NCI-H524 (cell line): ENCODE results near the gene CCT5.
"Not testable (repeated sequence)": the region's sequence is repeated elsewhere in the genome, so short reads cannot be mapped to it uniquely, and the experiment has no call there.

Experiments used
- DNase-seq, 2 experiments: peaks; one replicate each; lab custom pipeline; 2025; lab: John Stamatoyannopoulos, UW

Gene CCT5

DNA sequence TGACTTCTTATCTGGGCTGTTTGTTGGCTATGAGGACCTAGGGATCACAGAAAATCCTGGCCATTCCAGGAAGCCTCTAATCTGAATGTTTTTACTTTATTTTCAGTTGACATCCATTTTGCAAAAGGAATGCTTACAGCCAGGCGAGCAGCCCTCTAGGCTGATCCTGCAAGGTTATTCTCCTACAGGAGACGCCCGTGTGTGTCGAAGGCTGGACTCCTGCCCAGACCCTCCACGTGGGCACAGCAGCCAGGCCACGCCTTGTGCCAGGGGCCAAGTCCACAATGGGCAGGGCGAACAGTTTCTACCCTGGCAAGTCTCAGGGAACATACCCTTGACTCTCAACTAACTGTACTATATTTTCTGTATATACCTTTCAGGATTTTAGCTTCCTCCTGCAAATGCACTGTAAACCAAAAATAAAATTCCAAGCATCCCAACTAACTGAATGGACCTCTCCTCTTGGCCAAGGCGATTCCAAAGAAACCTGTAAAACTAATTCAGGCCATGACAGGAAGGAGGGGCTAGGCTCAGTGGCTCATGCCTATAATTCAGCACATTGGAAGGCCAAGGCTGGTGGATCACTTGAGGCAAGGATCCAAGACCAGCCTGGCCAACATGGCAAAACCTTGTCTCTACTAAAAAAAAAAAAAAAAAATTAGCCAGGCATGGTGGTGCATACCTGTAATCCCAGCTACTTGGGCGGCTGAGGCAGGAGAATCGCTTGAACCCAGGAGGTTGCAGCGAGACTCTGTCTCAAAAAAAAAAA, 51.9 kb downstream of the CCT5 start:
- DNase-seq, result no peak

- no peak for DNase-seq
Measured at GRCh38 chr5:10303201-10303600, 53.1 kb downstream of the CCT5 start.

DNA sequence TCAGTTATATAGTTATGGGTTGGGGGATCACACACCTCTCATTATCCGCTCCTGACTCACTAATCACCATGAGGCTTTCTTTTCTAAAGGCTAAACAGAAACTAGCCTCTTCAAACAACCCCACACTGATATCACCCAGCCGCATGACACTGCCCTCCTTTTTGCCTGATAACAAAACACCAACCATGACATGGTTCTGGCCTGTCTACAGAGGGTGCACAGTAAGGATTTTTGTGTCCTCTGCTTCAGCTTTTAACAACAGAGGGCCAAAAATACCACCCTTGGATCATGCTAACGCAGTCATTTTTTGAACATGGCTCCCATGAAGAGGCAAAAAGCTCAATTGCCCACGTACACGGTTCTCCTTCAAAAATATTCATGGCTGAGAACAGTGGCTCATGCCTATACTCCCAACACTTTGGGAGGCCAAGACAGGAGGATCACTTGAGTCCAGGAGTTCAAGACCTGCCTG, 53.7 kb downstream of the CCT5 start:
- no peak for DNase-seq

DNA sequence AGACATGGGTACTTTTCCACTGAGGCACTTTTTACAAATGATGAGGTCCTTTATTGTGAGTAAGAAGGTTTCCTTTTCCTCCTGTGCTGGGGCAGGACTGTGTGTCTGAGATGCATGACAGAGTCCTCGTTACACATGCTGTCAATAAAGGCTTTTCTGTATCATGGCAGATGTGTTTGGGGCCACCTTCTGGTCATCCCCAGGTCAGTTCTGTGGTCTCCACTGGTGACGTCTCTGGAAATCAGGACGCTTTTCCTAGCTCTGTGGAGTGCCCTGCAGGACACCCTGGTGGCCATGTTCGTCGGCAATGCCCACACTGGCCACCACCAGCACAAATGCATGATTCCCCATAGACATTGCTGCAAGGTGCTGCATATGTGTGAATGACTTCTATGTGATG, 54.9 kb downstream of the CCT5 start:
- no peak for DNase-seq

DNA sequence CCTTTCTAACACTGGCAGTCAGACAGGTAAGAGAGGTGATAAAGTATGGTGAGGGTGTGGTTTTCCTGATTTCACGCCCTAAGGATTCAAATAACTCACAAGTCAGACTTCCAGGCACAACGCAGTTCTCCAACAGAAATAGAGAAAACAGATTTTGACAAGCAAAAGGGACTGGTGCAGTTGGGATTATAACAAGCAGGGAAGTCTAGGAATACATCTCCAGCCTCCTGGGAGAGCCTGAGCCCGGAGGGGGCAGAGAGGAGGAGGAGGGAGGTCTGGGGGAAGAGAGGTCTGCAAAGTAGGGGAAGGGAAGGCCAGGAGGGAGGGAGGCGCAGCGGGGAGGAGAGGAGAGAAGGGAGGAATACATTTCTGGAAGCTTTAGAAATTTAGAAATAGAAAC, 56.0 kb downstream of the CCT5 start:
- no peak for DNase-seq

- DNase-seq, result peak in 1 of 2 experiments; percentile 39
Measured at GRCh38 chr5:10306806-10307205, 56.7 kb downstream of the CCT5 start.

- peak; percentile 72 to 75 for DNase-seq
Measured at GRCh38 chr5:10307206-10308148, 57.4 kb downstream of the CCT5 start, which contains the start of gene CMBL. TSS of gene CMBL (minus strand) at chr5:10307902. CDS start at chr5:10290762, 17,140 bp downstream.

- DNase-seq, result no peak
Measured at GRCh38 chr5:10308844-10309243, 58.8 kb downstream of the CCT5 start.

GRCh38 chr5:10310066-10310779, 60.1 kb downstream of the CCT5 start:
- no peak for DNase-seq

- DNase-seq, result not testable (repeated sequence)
Measured at GRCh38 chr5:10310835-10311570, 60.9 kb downstream of the CCT5 start.

- no peak for DNase-seq
Measured at GRCh38 chr5:10311595-10312425, 61.7 kb downstream of the CCT5 start.

DNA sequence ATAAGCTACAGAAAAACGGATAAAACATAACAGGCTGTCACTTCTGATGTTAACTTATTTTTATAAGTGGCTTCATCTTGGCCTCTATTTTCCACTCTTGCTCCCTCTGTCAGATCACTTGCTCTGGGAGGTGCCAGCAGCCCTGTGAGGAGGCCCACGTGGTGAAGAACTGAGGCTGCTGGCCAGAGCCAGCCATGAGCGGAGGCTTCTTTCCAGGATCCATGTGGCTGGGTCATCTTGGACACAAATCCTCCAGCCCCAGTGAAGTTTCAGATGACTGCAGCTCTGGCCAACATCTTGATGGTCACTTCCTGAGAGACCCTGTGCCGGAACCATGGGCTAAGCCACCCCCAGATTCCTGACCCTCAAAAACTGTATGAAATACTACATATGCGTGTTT, 65.1 kb downstream of the CCT5 start:
- DNase-seq, result no peak
